H1 (cell line): Measurements from ENCODE around the gene LHFPL2. TPM values are rescaled to one million over a fixed set of nuclear protein-coding genes. Genes with fewer than 3 reads are reported as not detected.

Experiments used
- CTCF ChIA-PET: fragments of 300-600 bp; sonication (Branson Sonifier 250); formaldehyde crosslinking; loops from one replicate; lab custom pipeline; 2021; ENCODE audit not compliant: partially characterized antibody; lab: Charles Lee
- POLR2A ChIA-PET: fragments of 300-600 bp; sonication (Branson Sonifier 250); formaldehyde crosslinking; loops from one replicate; lab custom pipeline; 2021; ENCODE audit warnings: inconsistent platforms; ENCODE audit not compliant: partially characterized antibody; lab: Charles Lee
- DNase-seq, 2 experiments: peaks; one replicate each; pipeline versions ENCODE4 v3.0.0 to v3.0.0-alpha.2; 2010 to 2022; ENCODE audit warnings: low spot score in 2 of 2, low read depth in 1 of 2, mixed read lengths in 1 of 2
- FAIRE-seq: peaks from 2 replicates; lab custom pipeline; 2011; peaks lifted over from hg19 to GRCh38; lab: Jason Lieb, UNC
- H2AFZ ChIP-seq: 2 replicates; pipeline ENCODE4 v1.8.1; 2012; ENCODE audit warnings: low read length, inconsistent platforms
- H2AK5ac ChIP-seq: 2 replicates; pipeline ENCODE4 v1.6.1; 2013; ENCODE audit warnings: low read depth, low read length
- H2BK120ac ChIP-seq: replicated peaks from 2 replicates; pipeline ENCODE3; 2013; ENCODE audit warnings: low read depth, low read length, inconsistent platforms
- H2BK12ac ChIP-seq: 2 replicates; pipeline ENCODE4 v1.6.1; 2013; ENCODE audit warnings: low read depth, low read length
- H2BK15ac ChIP-seq: 2 replicates; pipeline ENCODE4 v1.6.1; 2013; ENCODE audit warnings: low read length
- H2BK20ac ChIP-seq: 2 replicates; pipeline ENCODE4 v1.6.1; 2013; ENCODE audit warnings: low read length
- H2BK5ac ChIP-seq: 2 replicates; pipeline ENCODE4 v1.6.1; 2013; ENCODE audit warnings: low read depth, low read length
- H3K14ac ChIP-seq: 2 replicates; pipeline ENCODE4 v1.6.1; 2013; ENCODE audit warnings: inconsistent platforms; ENCODE audit not compliant: insufficient read length
- H3K18ac ChIP-seq: 2 replicates; pipeline ENCODE4 v1.6.1; 2013; ENCODE audit warnings: low read length; ENCODE audit errors: extremely low read depth
- H3K23ac ChIP-seq: 2 replicates; pipeline ENCODE4 v1.6.1; 2013; ENCODE audit warnings: inconsistent platforms; ENCODE audit not compliant: insufficient read length
- H3K23me2 ChIP-seq: 2 replicates; pipeline ENCODE4 v1.6.1; 2013; ENCODE audit warnings: low read depth, low read length
- H3K27ac ChIP-seq: 2 replicates; pipeline ENCODE4 v1.6.1; 2011; ENCODE audit warnings: low read depth, low read length, inconsistent platforms
- H3K27me3 ChIP-seq, 4 experiments: replicated peaks in 1 of 4; 1 replicate in 1 of 4; 2 replicates in 3 of 4; pipeline versions ENCODE4 v1.6.1 to v1.8.1; 2011 to 2013; ENCODE audit warnings: low read length in 3 of 4, mild to moderate bottlenecking in 3 of 4, inconsistent platforms in 2 of 4, mixed read lengths in 2 of 4, moderate library complexity in 1 of 4; ENCODE audit not compliant: control insufficient read depth in 3 of 4, insufficient read depth in 3 of 4; ENCODE audit errors: extremely low read depth in 1 of 4
- H3K36me3 ChIP-seq, 4 experiments: 2 replicates each; pipeline versions ENCODE4 v1.6.1 to v1.8.1; 2011 to 2013; ENCODE audit warnings: mild to moderate bottlenecking in 4 of 4, low read length in 3 of 4, moderate library complexity in 2 of 4, control low read depth in 1 of 4, inconsistent platforms in 1 of 4; ENCODE audit not compliant: insufficient read depth in 4 of 4, control insufficient read depth in 2 of 4
- H3K4ac ChIP-seq: replicated peaks from 2 replicates; pipeline ENCODE3; 2013; ENCODE audit warnings: low read length, low read depth, mixed read lengths, inconsistent platforms; ENCODE audit not compliant: insufficient read length
- H3K4me1 ChIP-seq, 4 experiments: replicated peaks in 1 of 4; 1 replicate in 1 of 4; 2 replicates in 3 of 4; pipeline versions ENCODE4 v1.6.1 to v1.8.1; 2011 to 2013; ENCODE audit warnings: low read length in 3 of 4, inconsistent platforms in 2 of 4, mixed read lengths in 1 of 4; ENCODE audit not compliant: insufficient read depth in 4 of 4, control insufficient read depth in 3 of 4
- H3K4me2 ChIP-seq, 2 experiments: 2 replicates each; pipeline versions ENCODE4 v1.6.1 to v1.8.1; 2011 to 2013; ENCODE audit warnings: low read depth in 2 of 2, low read length in 2 of 2, control low read depth in 1 of 2, inconsistent platforms in 1 of 2, mild to moderate bottlenecking in 1 of 2; ENCODE audit not compliant: insufficient read depth in 1 of 2
- H3K4me3 ChIP-seq, 4 experiments: fragments of 200-600, 300-600 bp in 1 of 4; sonication (generic), shearing (Covaris generic), sonication (Bioruptor Twin) in 1 of 4; 2 replicates each; pipeline versions ENCODE4 v1.5.1 to v1.8.1; 2011 to 2016; ENCODE audit warnings: low read length in 4 of 4, low read depth in 3 of 4, control low read depth in 2 of 4, inconsistent platforms in 2 of 4, mild to moderate bottlenecking in 2 of 4, mixed read lengths in 1 of 4, moderate library complexity in 1 of 4; ENCODE audit not compliant: insufficient read depth in 2 of 4; ENCODE audit errors: extremely low read depth in 1 of 4
- H3K56ac ChIP-seq: replicated peaks from 2 replicates; pipeline ENCODE3; 2013; ENCODE audit warnings: low read depth, mild to moderate bottlenecking, mixed read lengths, low read length, inconsistent platforms; ENCODE audit not compliant: insufficient read length
- H3K79me1 ChIP-seq: 2 replicates; pipeline ENCODE4 v1.6.1; 2013; ENCODE audit warnings: low read depth, low read length, control low read depth
- H3K79me2 ChIP-seq, 2 experiments: 2 replicates each; pipeline versions ENCODE4 v1.6.1 to v1.8.1; 2012 to 2013; ENCODE audit warnings: low read length in 2 of 2, mild to moderate bottlenecking in 2 of 2, inconsistent platforms in 1 of 2; ENCODE audit not compliant: insufficient read depth in 2 of 2, control insufficient read depth in 1 of 2
- H3K9ac ChIP-seq, 4 experiments: replicated peaks in 1 of 4; 1 replicate in 1 of 4; 2 replicates in 3 of 4; pipeline versions ENCODE4 v1.6.1 to v1.8.1; 2011 to 2013; ENCODE audit warnings: low read depth in 3 of 4, low read length in 3 of 4, control low read depth in 2 of 4, mild to moderate bottlenecking in 2 of 4, moderate library complexity in 2 of 4, inconsistent platforms in 1 of 4; ENCODE audit errors: extremely low read depth in 1 of 4
- H3K9me3 ChIP-seq, 2 experiments: 2 replicates each; pipeline versions ENCODE4 v1.6.1 to v1.8.1; 2012 to 2013; ENCODE audit warnings: mild to moderate bottlenecking in 2 of 2, moderate library complexity in 2 of 2, control low read depth in 1 of 2, inconsistent platforms in 1 of 2, low read depth in 1 of 2, low read length in 1 of 2, mixed read lengths in 1 of 2; ENCODE audit not compliant: insufficient read depth in 2 of 2
- H4K20me1 ChIP-seq, 2 experiments: replicated peaks in 1 of 2; 2 replicates each; pipeline versions ENCODE3 to v1.8.1; 2011 to 2013; ENCODE audit warnings: inconsistent platforms in 2 of 2, low read length in 2 of 2, mild to moderate bottlenecking in 1 of 2; ENCODE audit not compliant: insufficient read depth in 2 of 2, control insufficient read depth in 1 of 2
- H4K5ac ChIP-seq: 2 replicates; pipeline ENCODE4 v1.6.1; 2013; ENCODE audit warnings: low read length, low read depth, mixed read lengths, inconsistent platforms; ENCODE audit not compliant: insufficient read length
- H4K8ac ChIP-seq: 2 replicates; pipeline ENCODE4 v1.8.0; 2013; ENCODE audit warnings: mild to moderate bottlenecking, moderate library complexity, low read length, inconsistent platforms; ENCODE audit not compliant: insufficient read depth; ENCODE audit errors: extremely low read depth
- H4K91ac ChIP-seq: replicated peaks from 2 replicates; pipeline ENCODE3; 2013; ENCODE audit warnings: low read length, mixed read lengths, inconsistent platforms; ENCODE audit not compliant: insufficient read length
- BCL11A ChIP-seq, 2 experiments: IDR thresholded peaks; one replicate each; pipeline ENCODE4 v1.6.1; 2011; ENCODE audit warnings: low read depth in 2 of 2, low read length in 2 of 2, mild to moderate bottlenecking in 2 of 2
- CBX5 ChIP-seq: fragments of 300-800, 300-1000 bp; sonication (generic); IDR thresholded peaks from 2 replicates; pipeline ENCODE4 v1.7.1; 2016; ENCODE audit warnings: antibody characterized with exemption, low read length, low read depth
- CEBPB ChIP-seq: IDR thresholded peaks from 2 replicates; pipeline ENCODE4 v1.6.1; 2012; ENCODE audit warnings: low read depth, low read length
- CHD2 ChIP-seq: IDR thresholded peaks from 2 replicates; pipeline ENCODE4 v1.6.1; 2012; ENCODE audit warnings: low read length, improper control_type of control experiment
- EZH2 ChIP-seq: fragments of 200-600 bp; sonication (generic); IDR thresholded peaks from 2 replicates; pipeline ENCODE4 v1.7.1; 2012; ENCODE audit warnings: low read depth, mild to moderate bottlenecking, moderate library complexity, low read length, inconsistent platforms; ENCODE audit not compliant: severe bottlenecking
- HDAC2 ChIP-seq, 2 experiments: fragments of 300-600 bp in 1 of 2; sonication (generic) in 1 of 2; IDR thresholded peaks; 2 replicates each; pipeline ENCODE4 v1.6.1; 2011 to 2012; ENCODE audit warnings: low read depth in 2 of 2, low read length in 2 of 2, mild to moderate bottlenecking in 2 of 2, moderate library complexity in 2 of 2, borderline replicate concordance in 1 of 2, inconsistent platforms in 1 of 2
- JUND ChIP-seq: IDR thresholded peaks from 2 replicates; pipeline ENCODE4 v1.6.1; 2011; ENCODE audit warnings: mild to moderate bottlenecking, improper control_type of control experiment, low read length
- KDM4A ChIP-seq: IDR thresholded peaks from one replicate; pipeline ENCODE4 v1.7.1; 2012; ENCODE audit warnings: low read depth, mild to moderate bottlenecking, moderate library complexity, low read length, inconsistent platforms; ENCODE audit not compliant: severe bottlenecking
- PHF8 ChIP-seq: fragments of 200-600 bp; sonication (generic); conservative IDR thresholded peaks from 2 replicates; pipeline ENCODE4 v1.7.1; 2012; ENCODE audit warnings: low read depth, mild to moderate bottlenecking, inconsistent platforms, low read length, moderate library complexity
- RBBP5 ChIP-seq: IDR thresholded peaks from 2 replicates; pipeline ENCODE4 v1.7.1; 2012; ENCODE audit warnings: low read depth, mild to moderate bottlenecking, inconsistent platforms, low read length, moderate library complexity, borderline replicate concordance
- RNF2 ChIP-seq: fragments of 200-900, 300-1000 bp; sonication (generic); IDR thresholded peaks from 2 replicates; pipeline ENCODE4 v1.7.1; 2016; ENCODE audit warnings: borderline replicate concordance, low read depth, mild to moderate bottlenecking, antibody characterized with exemption, low read length; ENCODE audit not compliant: poor library complexity, severe bottlenecking; ENCODE audit errors: missing control alignments
- SIX5 ChIP-seq: IDR thresholded peaks from 2 replicates; pipeline ENCODE4 v1.6.1; 2011; ENCODE audit warnings: mild to moderate bottlenecking, low read depth, low read length
- SP2 ChIP-seq: IDR thresholded peaks from 2 replicates; pipeline ENCODE4 v1.6.1; 2012; ENCODE audit warnings: mild to moderate bottlenecking, low read length, inconsistent platforms
- TBP ChIP-seq: IDR thresholded peaks from 2 replicates; pipeline ENCODE4 v1.6.1; 2011; ENCODE audit warnings: low read depth, low read length, improper control_type of control experiment
- WGBS, 2 experiments: shearing (Covaris generic) in 1 of 2; methylation state at CpG; one replicate each; pipeline versions ENCODE4 v1.1.6 to v1.1.7; 2013 to 2015; ENCODE audit warnings: low lambda C conversion rate in 2 of 2, mixed read lengths in 2 of 2, inconsistent platforms in 1 of 2, low coverage in 1 of 2, missing lambda C conversion rate in 1 of 2; ENCODE audit not compliant: insufficient replicate concordance in 2 of 2, insufficient coverage in 1 of 2, insufficient read length in 1 of 2; ENCODE audit errors: extremely low coverage in 1 of 2, missing lambda C conversion rate in 1 of 2; 5-methylcytosine and 5-hydroxymethylcytosine counted together
- polyA plus RNA-seq, 7 experiments: library from polyadenylated mRNA; depleted of rRNA in 3 of 7; stranded (reverse) in 5 of 7; unstranded in 2 of 7; fragments of >200 nt in 5 of 7; fragments of 200-250 nt in 2 of 7; gene quantifications; 1 replicate in 5 of 7; 2 replicates in 1 of 7; 4 replicates in 1 of 7; pipeline versions ENCODE4 v1.2.1 to v1.2.3, GENCODE V29; 2011 to 2013; ENCODE audit warnings: missing spikeins in 2 of 7, mixed read lengths in 2 of 7
- total RNA-seq: library from RNA; stranded (reverse); fragmentation: NEBNext Ultra II Directional; extraction: Animal tissue kit (Norgen Biotek cat#: 25700); gene quantifications from 2 replicates; pipeline ENCODE4 v1.2.1, GENCODE V29; 2021
- TF ChIP-seq, protein P1 (sequence below): IDR thresholded peaks from 2 replicates; pipeline ENCODE4 v1.6.1; 2012; ENCODE audit warnings: inconsistent platforms

The LHFPL2 gene
- total and polyA plus RNA-seq, 2 of the 8 experiments (the other 6 are each of a cell fraction or from before 2014, with no cell fraction given): 9.6 to 43.0 TPM

DNA sequence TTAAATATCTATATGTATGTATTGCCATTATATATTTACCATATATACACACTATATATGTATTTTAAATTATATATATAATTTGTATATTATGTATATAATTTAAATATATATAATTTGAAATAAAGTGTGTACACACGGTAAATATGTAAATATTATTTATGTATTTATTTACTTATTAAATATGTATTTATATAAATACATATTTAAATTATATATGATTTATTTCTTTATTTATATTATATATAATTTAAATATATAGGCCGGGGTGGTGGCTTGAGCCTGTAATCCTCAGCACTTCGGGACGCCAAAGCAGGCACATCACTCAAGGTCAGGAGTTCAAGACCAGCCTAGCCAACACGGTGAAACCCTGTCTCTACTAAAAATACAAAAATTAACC lies 31.3 kb upstream of the LHFPL2 start:
- no peak overlapping the region for H4K5ac ChIP-seq
- no peak for FAIRE-seq
- TF ChIP-seq CHD2 (no peak), RBBP5 (no peak), TBP (no peak), HDAC2 (IDR thresholded peaks at IDR 0.05; ENCODE audit: borderline replicate concordance in 1 of 2, low read depth in 2 of 2, low read length in 2 of 2) (no peak), JUND (no peak), PHF8 (no peak), RNF2 (no peak), SIX5 (no peak), CBX5 (no peak), BCL11A (IDR thresholded peaks at IDR 0.05; ENCODE audit: low read depth in 2 of 2, low read length in 2 of 2) (no peak), EZH2 (no peak), SP2 (no peak), KDM4A (no peak), CEBPB (no peak)
- TF ChIP-seq, protein P1, sequence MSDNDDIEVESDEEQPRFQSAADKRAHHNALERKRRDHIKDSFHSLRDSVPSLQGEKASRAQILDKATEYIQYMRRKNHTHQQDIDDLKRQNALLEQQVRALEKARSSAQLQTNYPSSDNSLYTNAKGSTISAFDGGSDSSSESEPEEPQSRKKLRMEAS: no peak

More for the DNA sequence above, 31.3 kb upstream of the LHFPL2 start:
- H2AFZ ChIP-seq: no peak overlapping the region
- no peaks in the 10 kb centered on the region for H3K23me2 ChIP-seq
- no peak for DNase-seq
- H2BK20ac ChIP-seq: no peak overlapping the region
- H3K18ac ChIP-seq: no peak overlapping the region
- no peak overlapping the region for H3K27ac ChIP-seq
- no peak overlapping the region for H2AK5ac ChIP-seq
- WGBS, 2 experiments: 90% methylated on average over 5 of the region's 5 CpGs; no CpG with 5 or more reads in 1 of the 2 experiments
- H3K56ac ChIP-seq: no peak overlapping the region
- no peak overlapping the region for H4K91ac ChIP-seq
- CTCF ChIA-PET: no interaction called here
- no peak overlapping the region for H2BK5ac ChIP-seq
- no peak overlapping the region for H2BK120ac ChIP-seq
- no peaks in the 10 kb centered on the region for H3K27me3 ChIP-seq
- no peaks in the 10 kb centered on the region for H3K79me1 ChIP-seq
- H3K4me1 ChIP-seq: no peaks in the 10 kb centered on the region
- H3K23ac ChIP-seq: no peak overlapping the region
- no peak overlapping the region for H3K4me3 ChIP-seq
- H2BK12ac ChIP-seq: no peak overlapping the region
- no peak overlapping the region for H2BK15ac ChIP-seq
- no peak overlapping the region for H3K9ac ChIP-seq
- H3K14ac ChIP-seq: no peak overlapping the region
- H3K79me2 ChIP-seq: no peaks in the 10 kb centered on the region
- no peak overlapping the region for H4K8ac ChIP-seq
- H4K20me1 ChIP-seq: no peaks in the 10 kb centered on the region
- POLR2A ChIA-PET: no interaction called here
- no peak overlapping the region for H3K4me2 ChIP-seq
- peaks cover 6 to 7% of the 10 kb centered on the region in 2 experiments for H3K9me3 ChIP-seq
- no peak overlapping the region for H3K4ac ChIP-seq
- no peaks in the 10 kb centered on the region for H3K36me3 ChIP-seq
